ENCODE results near the gene CASZ1. TPM values are rescaled to one million over a fixed set of nuclear protein-coding genes. Genes with fewer than 3 reads are reported as not detected.

CASZ1 gene
- total and polyA plus RNA-seq, 10 of the 15 experiments (the other 5 are each of a cell fraction or from before 2014, with no cell fraction given) = 0.52 to 9.8 (median 3.7) TPM

DNA sequence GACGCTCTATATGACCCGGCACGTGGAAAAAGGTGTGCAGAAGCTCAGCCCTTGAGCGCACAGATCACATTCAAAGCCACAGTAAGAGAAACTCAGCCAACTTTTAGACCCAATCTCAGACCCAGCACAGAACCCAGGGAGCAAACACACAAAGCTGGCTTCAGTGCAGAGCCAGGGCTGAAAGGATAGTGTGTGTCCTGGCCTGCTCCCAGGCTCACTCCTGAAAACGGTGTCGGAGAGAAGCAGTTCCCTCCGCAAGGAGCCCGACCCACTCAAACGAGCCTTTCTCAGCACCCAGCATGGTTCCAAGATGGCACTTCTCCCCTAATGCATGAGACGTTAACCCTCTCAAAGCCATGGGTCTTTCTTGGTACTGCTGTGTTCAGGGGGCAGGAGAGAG is 39.6 kb downstream of the CASZ1 start:
- Histone ChIP-seq H3K4me2 (ENCODE audit: control insufficient read depth, insufficient read depth) (no peak overlapping the region), H4K20me1 (ENCODE audit: control insufficient read depth, insufficient read depth) (no peaks in the 10 kb centered on the region), H2AFZ (ENCODE audit: control insufficient read depth, low read depth, low read length) (no peak overlapping the region), H3K27me3 (replicated peaks in 1 of 2; ENCODE audit: control insufficient read depth in 2 of 2, insufficient read depth in 2 of 2, low read length in 1 of 2) (no peaks in the 10 kb centered on the region; a peak in 1 of 4 replicates), H3K4me3 (no peak overlapping the region), H3K27ac (ENCODE audit: control insufficient read depth, insufficient read depth) (no peak overlapping the region), H3K4me1 (ENCODE audit: control insufficient read depth, insufficient read depth, low read length) (no peaks in the 10 kb centered on the region), H3K79me2 (ENCODE audit: control insufficient read depth, insufficient read depth, low read length) (no peaks in the 10 kb centered on the region), H3K9ac (ENCODE audit: control insufficient read depth, insufficient read depth, low read length) (no peak overlapping the region), H3K9me3 (replicated peaks; ENCODE audit: control insufficient read depth, insufficient read depth, low read length) (no peaks in the 10 kb centered on the region), H3K36me3 (ENCODE audit: control insufficient read depth in 2 of 2, insufficient read depth in 2 of 2, low read length in 1 of 2) (no peaks in the 10 kb centered on the region)
- ChIA-PET POLR2A (interaction anchor here (0.6 kb wide), 1 partner anchor 446 kb away, joined by 3 read pairs; no protein-coding TSS in a partner anchor), SMC1A (ENCODE audit: uncharacterized antibody, unreplicated experiment) (no interaction called here), CTCF (no interaction called here), RAD21 (ENCODE audit: unreplicated experiment) (no interaction called here)
- ATAC-seq = no peak
- no peak for FAIRE-seq
- BruUV-seq (replicated peaks) = no TSS peak
- no peak for DNase-seq (ENCODE audit: low read depth, low spot score)
- 68% methylated on average over 10 of the region's 10 CpGs for WGBS (ENCODE audit: insufficient coverage, insufficient replicate concordance, low lambda C conversion rate, missing lambda C conversion rate)
- TF ChIP-seq NBN (IDR thresholded peaks at IDR 0.05) = no peak
- no peak for TF ChIP-seq RCOR1 (conservative IDR thresholded peaks at IDR 0.05; ENCODE audit: low read depth, low read length)
- TF ChIP-seq, protein P1, sequence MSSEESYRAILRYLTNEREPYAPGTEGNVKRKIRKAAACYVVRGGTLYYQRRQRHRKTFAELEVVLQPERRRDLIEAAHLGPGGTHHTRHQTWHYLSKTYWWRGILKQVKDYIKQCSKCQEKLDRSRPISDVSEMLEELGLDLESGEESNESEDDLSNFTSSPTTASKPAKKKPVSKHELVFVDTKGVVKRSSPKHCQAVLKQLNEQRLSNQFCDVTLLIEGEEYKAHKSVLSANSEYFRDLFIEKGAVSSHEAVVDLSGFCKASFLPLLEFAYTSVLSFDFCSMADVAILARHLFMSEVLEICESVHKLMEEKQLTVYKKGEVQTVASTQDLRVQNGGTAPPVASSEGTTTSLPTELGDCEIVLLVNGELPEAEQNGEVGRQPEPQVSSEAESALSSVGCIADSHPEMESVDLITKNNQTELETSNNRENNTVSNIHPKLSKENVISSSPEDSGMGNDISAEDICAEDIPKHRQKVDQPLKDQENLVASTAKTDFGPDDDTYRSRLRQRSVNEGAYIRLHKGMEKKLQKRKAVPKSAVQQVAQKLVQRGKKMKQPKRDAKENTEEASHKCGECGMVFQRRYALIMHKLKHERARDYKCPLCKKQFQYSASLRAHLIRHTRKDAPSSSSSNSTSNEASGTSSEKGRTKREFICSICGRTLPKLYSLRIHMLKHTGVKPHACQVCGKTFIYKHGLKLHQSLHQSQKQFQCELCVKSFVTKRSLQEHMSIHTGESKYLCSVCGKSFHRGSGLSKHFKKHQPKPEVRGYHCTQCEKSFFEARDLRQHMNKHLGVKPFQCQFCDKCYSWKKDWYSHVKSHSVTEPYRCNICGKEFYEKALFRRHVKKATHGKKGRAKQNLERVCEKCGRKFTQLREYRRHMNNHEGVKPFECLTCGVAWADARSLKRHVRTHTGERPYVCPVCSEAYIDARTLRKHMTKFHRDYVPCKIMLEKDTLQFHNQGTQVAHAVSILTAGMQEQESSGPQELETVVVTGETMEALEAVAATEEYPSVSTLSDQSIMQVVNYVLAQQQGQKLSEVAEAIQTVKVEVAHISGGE (CRISPR knock-in tag; IDR thresholded peaks at IDR 0.05) = no peak
- no peak for TF ChIP-seq RAD51 (IDR thresholded peaks at IDR 0.05)
- no peak for TF ChIP-seq ZZZ3 (IDR thresholded peaks at IDR 0.05; ENCODE audit: control insufficient read depth, insufficient read length, low read depth)
- in situ Hi-C loops (cut with MboI) (no loop called here), intact Hi-C loops (cut with micrococcal nuclease; ENCODE audit: unreplicated experiment) (no loop called here)
